COR-L47 (cell line): Measurements from ENCODE around the gene CEP192.
"Not testable (repeated sequence)": the region's sequence is repeated elsewhere in the genome, so short reads cannot be mapped to it uniquely, and the experiment has no call there.

Experiments
- DNase-seq: peaks from one replicate; lab custom pipeline; 2025; lab: John Stamatoyannopoulos, UW

The CEP192 gene, protein sequence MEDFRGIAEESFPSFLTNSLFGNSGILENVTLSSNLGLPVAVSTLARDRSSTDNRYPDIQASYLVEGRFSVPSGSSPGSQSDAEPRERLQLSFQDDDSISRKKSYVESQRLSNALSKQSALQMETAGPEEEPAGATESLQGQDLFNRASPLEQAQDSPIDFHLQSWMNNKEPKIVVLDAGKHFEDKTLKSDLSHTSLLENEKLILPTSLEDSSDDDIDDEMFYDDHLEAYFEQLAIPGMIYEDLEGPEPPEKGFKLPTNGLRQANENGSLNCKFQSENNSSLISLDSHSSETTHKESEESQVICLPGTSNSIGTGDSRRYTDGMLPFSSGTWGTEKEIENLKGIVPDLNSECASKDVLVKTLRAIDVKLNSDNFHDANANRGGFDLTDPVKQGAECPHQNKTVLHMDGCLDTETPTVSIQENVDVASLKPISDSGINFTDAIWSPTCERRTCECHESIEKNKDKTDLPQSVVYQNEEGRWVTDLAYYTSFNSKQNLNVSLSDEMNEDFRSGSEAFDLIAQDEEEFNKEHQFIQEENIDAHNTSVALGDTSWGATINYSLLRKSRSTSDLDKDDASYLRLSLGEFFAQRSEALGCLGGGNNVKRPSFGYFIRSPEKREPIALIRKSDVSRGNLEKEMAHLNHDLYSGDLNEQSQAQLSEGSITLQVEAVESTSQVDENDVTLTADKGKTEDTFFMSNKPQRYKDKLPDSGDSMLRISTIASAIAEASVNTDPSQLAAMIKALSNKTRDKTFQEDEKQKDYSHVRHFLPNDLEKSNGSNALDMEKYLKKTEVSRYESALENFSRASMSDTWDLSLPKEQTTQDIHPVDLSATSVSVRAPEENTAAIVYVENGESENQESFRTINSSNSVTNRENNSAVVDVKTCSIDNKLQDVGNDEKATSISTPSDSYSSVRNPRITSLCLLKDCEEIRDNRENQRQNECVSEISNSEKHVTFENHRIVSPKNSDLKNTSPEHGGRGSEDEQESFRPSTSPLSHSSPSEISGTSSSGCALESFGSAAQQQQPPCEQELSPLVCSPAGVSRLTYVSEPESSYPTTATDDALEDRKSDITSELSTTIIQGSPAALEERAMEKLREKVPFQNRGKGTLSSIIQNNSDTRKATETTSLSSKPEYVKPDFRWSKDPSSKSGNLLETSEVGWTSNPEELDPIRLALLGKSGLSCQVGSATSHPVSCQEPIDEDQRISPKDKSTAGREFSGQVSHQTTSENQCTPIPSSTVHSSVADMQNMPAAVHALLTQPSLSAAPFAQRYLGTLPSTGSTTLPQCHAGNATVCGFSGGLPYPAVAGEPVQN (N-terminal part only)

DNA sequence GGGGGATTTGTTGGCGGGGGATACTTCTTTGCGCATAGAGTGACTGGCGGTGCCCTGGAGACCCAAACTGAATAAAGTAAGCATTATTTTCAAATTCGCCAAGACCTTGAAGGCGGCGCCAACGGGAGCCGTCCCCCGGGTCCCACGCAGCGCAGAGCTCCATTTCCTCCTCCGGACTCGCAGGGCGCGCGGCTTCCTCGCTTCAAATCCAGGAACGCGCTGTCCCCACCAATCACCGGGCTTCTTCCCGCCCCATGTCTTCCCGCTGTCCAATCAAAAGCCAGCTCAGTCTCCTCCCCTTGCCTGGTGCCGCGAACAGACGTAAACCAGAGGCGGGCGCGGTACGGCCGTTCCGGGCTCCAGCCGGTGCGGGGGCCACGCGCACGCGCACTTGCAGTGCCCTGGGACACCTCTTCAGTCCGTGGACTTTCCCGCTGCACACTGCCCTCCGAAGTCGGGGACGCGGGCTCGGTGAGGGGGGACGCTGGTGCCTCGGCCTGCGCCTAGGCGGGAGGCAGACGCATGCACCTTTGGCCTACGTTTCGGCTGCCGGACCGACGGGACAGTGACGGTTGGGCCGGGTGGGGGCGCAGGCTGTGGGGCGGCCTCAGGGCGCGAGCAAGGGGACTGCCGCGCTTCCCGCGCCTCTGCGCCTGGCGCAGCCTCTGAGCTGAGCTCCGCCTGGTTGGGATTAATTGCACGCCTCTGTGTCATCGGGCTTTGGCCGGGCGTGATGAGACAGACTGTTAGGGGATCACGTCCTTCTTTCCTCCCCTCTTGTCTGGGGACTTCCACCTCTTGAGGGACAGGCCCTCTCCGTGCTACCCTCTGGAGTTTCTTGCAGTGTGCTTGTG, at the start of gene CEP192:
Gene CEP192, plus strand, starts transcription at position 396 of the 854 bp plus-strand sequence. CDS start 8,063 bp downstream, outside the sequence.
- DNase-seq, result peak; percentile 99

DNA sequence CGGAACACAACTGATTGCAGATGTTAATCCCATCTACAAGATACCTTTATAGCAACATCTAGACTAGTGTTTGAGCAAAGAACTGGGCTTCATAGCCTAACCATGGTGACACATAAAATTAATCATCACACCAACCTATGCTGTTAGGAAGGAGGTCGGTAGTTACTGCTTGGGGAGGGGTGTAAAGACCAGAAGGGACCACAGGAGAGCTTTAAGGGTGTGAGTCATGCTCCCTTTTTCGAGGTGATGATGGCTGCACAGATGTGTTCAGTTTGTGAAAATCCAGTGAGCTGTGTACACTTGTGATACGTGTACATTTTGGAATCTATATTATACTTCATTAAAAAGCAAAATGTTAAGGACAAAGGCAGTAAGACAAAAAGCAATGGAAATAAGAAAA, 47.9 kb upstream of the CEP192 start:
- no peak for DNase-seq

DNA sequence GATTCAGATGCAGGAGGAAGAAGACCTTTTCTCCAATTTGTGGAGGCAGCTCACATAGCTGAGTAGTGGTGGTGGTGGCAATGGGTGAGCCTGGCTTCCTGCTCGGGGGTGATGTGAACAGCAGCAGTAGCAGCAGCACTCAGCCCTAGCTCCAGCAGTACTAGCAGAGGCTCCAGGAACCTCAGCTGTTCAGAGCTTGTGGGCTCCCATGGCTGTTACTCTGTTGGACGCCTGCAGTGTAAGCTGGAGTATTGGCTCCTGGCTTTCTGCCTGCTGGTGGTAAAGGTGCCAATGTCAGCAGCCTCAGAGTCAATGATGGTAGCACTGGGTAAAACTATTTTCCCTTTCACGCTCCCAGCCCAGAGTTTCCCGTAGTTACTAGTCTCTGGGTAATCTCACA, 46.5 kb upstream of the CEP192 start:
- DNase-seq, result no peak

DNA sequence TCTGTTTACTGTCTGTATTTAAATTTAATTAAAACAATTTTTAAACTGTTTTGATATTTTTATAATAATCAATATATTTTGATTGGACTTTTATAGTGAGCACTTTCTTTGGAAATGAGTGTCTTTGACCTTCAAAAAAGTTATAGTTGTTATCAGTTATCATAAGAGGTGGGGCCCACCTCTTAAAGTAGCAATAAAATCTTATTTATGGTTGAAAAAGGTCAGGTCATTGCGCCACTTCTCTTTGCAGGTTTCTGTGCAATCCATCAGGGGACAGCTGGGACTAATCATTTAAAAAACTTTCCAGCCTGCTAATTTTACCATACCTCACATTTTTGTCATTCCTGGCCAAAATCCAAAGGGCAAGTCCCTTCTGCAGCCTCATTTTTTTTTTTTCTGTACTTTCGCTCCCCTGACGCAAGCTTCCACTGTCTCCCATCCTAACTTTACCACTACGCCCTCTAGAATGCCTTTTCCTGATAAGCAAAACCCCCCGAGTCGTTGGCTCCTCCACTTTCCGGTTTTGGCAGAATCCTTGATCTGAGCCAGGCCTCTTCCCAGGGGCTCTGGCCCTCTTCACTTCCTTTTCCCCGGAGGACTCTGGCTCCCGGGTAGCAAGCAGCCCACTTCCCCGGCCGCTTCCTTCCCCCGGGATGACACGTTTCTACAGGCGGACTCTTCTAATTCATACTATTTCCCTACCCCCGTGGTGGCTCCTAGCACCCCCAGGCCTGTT, 44.4 kb upstream of the CEP192 start:
- peak; percentile 38 for DNase-seq

DNA sequence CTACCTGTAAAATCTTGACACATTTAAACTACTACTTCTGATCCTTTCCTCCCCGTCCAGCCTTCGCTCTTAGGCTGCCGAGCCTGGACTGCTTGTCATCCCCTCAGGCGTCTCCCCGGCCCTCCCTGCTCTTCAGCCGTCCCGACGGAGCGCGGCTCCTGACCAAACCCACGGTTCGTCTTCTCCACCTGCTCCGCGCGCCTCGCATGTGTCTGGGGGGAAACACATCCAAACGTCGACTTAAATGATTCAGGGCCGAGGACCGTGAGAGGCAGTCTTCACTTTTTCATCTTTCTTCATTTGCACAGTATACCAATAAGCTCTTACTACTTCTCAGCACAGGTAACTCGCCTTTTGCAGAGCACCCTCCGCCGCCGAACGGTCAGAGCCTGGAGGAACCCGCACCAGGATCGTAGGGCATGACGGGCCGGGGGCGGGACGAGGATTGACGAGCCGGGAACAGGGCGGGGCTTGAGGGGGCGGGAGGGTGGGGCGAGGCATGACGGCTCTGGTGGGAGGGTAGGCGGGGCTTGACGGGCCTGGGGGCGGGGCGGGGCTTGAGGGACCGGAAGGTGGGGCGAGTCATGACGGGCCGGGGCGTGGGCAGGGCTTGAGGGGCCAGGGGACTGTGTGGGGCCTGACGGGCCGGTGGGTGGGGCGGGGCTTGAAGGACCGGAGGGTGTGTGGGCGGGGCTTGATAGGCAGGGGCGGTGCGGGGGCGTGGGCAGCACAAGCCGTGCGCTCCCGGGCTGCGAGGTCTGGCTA, 43.7 kb upstream of the CEP192 start, which contains the start of gene SEH1L:
Gene SEH1L, plus strand, starts transcription at position 727 of the 765 bp plus-strand sequence. CDS start 111 bp downstream, outside the sequence.
- peak; percentile 100 for DNase-seq

DNA sequence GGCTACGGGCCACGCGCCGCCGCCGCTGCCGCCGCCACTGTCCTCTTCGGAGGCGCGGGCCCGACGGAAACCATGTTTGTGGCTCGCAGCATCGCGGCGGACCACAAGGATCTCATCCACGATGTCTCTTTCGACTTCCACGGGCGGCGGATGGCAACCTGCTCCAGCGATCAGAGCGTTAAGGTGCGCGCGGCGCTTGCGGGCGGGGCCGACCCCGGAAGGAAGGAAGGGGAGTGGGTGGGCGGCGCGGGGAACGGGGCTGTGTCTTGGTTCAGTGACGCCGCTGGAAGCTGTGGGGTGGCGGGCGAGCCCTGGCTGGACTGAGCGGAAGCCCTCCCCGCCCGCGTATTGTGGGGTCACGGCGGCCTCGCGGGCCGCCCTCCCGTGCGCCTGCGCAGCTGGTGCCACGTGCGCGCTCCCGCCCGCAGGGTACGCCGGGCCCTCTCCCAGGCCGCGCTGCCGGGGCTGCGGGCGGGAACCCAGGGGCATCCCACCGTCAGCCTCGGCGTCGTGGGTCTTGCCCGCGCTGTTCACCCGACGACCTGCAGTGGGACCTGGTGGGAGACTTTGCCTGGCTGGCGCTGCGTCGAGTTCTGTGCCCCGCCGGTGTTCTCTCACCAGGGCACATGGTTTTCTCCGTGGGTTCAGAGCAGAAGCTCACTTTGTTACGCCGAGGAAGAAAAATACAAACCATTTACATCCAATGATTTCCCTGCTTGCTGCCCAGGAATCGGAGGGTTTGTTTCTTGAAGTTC, 42.9 kb upstream of the CEP192 start:
- DNase-seq, result peak; percentile 98

DNA sequence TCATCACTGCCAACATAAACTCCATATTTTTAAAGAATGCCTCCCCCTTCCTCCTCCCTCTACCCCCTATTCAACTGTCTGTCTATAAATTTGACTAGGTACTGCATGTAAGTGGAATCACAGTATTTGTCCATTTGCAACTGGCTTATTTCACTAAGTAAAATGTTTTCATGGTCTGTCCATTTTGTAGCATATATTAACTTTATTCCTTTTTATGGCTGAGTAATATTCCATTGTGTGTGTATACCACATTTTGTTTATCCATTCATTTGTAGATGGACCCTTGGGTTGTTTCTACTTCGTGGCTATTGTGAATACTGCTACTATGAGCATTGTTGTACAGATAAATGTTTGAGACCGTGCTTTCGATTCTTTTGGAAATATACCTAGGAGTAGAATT, 32.7 kb upstream of the CEP192 start:
- DNase-seq, result no peak

DNA sequence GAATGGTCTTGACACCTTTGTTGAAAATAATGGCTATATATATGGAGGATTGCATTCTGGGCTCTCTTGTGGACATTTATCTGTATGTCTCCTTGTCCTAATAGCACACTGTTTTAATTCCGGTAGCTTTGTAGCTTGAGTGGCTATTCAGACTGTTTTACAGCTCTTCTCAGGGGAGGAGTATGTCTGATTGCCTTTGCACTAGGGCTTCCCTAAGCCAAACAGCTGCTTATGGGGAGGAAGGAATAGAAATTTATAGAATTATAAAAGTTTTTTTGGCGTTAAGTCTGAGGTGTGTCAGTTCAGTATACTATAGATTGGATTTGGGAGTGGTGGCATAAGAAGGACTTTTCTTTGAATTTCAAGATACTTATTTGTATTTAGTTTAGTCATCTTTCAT, 30.8 kb upstream of the CEP192 start:
- DNase-seq, result no peak

DNA sequence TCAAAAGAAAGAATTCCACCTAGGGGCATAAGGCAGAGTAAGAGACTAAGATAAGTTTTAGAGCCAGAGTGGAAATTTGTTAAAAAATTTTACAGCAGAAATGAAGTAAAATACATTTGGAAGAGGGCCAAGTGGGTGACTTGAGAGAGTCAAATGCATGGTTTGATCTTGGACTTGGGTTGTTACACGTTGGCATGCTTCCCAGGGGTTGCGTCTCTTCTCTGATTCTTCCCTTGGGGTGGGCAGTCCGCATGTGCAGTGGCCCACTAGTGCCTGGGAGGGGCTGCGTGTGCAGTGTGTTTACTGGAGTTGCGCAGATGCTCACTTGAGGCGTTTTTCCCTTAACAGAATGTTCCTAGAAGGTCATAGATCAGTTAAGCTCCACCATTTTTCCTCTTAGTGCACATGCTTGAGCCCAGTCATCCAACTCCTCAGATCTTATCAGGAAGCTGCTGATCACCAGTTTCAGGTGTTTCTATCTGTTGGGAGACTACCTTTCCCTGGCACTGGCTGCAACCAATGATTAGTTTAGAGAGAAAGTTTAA, 30.2 kb upstream of the CEP192 start:
- DNase-seq, result peak; percentile 18

DNA sequence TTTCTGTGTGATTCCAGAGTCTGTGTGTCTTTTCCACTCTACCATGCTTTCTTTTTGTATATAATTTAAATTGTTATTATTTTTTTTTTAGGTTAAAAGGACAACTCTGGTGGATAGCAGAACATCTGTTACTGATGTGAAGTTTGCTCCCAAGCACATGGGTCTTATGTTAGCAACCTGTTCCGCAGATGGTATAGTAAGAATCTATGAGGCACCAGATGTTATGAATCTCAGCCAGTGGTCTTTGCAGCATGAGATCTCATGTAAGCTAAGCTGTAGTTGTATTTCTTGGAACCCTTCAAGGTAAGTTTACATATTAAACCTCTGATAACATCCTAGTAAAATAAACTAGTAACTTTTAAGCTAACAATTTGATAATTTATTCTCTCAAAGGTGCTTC, 28.1 kb upstream of the CEP192 start:
- DNase-seq, result no peak

DNA sequence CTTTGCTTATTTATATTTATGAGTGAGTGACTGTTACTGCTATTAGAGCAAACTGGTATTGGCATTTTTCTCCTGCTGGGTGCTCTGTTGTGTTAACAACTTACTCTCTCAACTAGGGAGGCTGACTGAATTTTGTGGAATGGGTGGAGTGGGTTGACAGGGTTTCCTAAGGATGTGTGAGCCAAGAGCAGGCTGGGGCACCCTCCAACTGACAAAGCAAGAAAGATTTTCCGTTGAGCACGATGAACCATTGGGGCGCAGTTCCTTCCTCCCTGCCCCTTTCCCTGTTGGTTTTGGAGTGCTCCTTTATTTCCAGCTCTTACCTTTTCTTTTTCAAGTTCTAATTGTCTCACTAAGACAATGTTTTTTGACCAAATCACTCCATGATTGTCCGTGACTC, 23.0 kb upstream of the CEP192 start:
- DNase-seq, result no peak

DNA sequence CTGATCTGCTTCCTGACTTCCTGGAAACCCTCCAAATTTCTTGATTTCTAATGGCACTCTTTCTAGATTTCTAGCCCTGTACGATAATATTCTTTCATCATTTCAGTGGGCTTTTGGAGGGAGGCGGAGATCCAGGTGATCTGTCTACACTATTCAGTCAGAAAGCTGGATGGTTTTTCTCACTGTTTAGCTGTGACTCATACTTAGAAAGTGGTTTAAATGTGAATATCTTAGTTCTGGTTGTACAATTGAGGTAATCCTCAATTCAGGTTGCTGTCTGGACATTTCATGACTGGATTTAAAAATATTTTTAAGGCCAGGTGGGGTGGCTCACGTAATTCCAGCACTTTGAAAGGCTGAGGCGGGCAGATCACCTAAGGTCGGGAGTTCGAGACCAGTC, 22.5 kb upstream of the CEP192 start:
- no peak for DNase-seq

DNA sequence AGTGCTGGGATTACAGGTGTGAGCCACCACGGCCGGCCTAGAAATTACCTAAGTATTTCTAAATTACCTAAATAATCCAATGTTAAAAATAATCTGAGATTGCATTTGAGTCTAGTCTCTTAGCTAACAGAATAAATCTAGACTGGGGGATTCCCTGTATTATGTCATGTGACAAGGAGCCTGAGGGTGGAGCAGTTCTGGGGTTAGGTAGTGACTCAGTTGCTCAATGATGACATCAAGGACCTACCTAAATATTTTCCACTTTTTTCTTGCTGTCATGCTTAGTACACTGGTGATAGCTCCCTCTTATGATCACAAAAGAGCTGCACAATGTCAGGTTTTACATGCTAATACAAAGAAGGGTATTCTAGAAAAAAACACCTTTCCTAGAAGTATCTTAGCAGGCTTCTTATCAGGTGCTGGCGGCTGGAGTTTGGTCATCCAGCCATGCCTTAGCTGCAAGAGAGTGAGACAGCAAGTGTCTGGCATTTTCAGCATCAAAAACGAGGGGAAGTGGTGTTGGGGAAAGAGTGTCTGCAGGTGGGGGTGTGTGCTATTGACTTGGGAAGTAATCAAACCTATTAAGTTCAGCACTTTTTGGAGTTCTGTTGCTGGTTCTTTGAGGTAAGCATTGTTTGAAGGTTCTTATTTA, 17.5 kb upstream of the CEP192 start:
- no peak for DNase-seq

DNA sequence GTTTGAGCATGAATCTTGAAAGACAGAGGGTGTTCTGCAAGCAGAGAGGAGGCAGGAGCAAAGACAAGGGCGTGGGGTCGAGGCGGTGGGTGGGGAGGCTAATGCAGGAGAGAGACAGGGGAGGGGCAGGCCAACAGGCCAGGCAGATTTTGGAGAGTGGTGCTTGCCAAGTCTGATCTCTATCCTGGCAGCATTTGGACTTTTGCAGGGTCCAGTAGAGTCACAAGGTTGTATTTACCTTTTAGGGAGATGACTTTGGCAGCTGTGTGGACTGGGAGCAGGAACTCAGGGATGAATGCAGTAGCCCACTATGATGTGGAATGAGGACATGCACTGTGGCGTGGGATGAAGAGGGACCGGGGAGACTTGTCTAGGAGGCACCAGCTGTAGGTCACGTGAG, 15.7 kb upstream of the CEP192 start:
- DNase-seq, result no peak

DNA sequence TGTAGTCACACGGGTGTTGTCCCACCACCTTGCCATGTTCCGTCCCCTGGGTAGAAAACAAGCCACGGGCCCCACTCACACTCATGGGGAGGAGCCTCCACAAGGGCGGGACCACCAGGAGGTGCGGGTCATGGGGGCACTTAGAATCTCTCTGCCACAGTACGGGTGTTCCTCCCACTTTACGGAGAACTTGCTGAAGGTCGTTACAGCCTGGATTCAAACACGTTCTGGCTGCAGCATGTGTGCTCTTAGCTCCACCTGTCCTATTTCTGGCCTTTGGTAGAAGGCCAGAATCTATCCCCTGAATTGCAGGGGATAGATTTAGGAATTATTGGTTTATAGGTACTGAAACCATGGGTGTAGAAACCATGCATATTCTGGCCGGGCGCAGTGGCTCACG, 14.9 kb upstream of the CEP192 start:
- DNase-seq, result no peak

DNA sequence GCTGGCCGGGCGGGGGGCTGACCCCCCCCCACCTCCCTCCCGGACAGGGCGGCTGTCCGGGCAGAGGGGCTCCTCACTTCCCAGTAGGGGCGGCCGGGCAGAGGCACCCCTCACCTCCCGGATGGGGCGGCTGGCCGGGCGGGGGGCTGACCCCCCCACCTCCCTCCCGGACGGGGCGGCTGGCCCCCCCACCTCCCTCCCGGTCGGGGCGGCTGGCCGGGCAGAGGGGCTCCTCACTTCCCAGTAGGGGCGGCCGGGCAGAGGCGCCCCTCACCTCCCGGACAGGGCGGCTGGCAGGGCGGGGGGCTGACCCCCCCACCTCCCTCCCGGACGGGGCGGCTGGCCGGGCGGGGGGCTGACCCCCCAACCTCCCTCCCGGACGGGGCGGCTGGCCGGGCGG, 11.1 kb upstream of the CEP192 start:
- DNase-seq, result not testable (repeated sequence)

DNA sequence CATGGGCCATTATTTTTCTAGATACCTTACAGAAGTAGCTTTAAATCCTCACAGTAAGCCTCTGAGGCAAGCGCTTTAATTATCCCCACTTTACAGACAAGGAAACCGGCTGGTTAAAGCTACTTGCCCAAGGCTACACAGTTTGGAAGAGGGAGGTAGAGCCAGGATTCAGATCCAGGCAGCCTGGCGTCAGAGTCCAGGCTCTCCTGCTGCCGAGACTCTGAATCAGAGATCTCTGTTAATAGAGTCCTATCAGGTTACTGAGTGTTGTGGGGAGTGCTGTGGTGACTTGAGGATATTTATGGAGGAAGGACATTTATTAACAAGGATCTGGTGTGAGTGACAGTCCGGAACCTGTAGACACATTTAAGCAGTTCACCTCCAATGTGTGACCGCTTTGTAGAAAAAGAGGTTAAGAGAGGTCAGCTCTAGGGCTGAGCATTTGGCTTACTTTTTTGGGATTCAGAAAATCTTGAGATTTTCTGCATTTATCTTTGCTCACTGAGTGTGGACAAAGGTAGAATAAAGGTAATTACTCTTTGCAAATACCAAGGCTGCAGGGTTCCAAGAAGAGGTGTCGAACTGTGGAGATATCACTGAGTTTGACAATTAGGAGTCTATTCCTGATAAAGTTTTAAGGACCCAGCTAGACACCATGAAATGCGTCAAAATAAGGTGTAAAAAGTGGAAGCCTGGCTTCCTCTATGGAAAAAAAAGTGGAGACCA, 1.6 kb upstream of the CEP192 start:
- no peak for DNase-seq
